ENCODE measurements around the gene CLEC18A.
A peak's percentile ranks its signal among the peaks of the same experiment; 100 is the strongest.

CLEC18A gene

GRCh38 chr16:69909760-69910159, 41.4 kb upstream of the CLEC18A start:
- no peak for DNase-seq (ENCODE audit: low read depth, low spot score)
- ChIA-PET CTCF (interaction anchor here (1.7 kb wide), 1 partner anchor 113 kb away, joined by 6 read pairs; no protein-coding TSS in a partner anchor), POLR2A (no interaction called here)
- no peak for TF ChIP-seq CTCF (IDR thresholded peaks at IDR 0.05; ENCODE audit: insufficient read depth, low read length, missing control alignments)
- H3K4me3 ChIP-seq (ENCODE audit: low read depth, low read length), result no peak overlapping the region

- no peak overlapping the region for H3K4me3 ChIP-seq (ENCODE audit: low read depth, low read length)
- DNase-seq (ENCODE audit: low read depth, low spot score), result no peak
- ChIA-PET CTCF (interaction anchor here (1.0 to 1.7 kb wide), 2 partner anchors 18 to 115 kb away, joined by 4 to 6 read pairs; no protein-coding TSS in a partner anchor), POLR2A (no interaction called here)
- no peak for TF ChIP-seq CTCF (IDR thresholded peaks at IDR 0.05; ENCODE audit: insufficient read depth, low read length, missing control alignments)
These were observed 40.2 kb upstream of the CLEC18A start for GRCh38 chr16:69910964-69911363.

- ChIA-PET CTCF (interaction anchor here (1.4 to 4.9 kb wide), 3 partner anchors 8 to 120 kb away, joined by 5 to 56 read pairs (median 6); no protein-coding TSS in a partner anchor), POLR2A (no interaction called here)
- no peak overlapping the region for H3K4me3 ChIP-seq (ENCODE audit: low read depth, low read length)
- no peak for TF ChIP-seq CTCF (IDR thresholded peaks at IDR 0.05; ENCODE audit: insufficient read depth, low read length, missing control alignments)
- DNase-seq (ENCODE audit: low read depth, low spot score), result no peak
These were observed 34.7 kb upstream of the CLEC18A start for GRCh38 chr16:69916462-69916861.

GRCh38 chr16:69917311-69917710, 33.8 kb upstream of the CLEC18A start:
- DNase-seq (ENCODE audit: low read depth, low spot score), result no peak
- CTCF ChIA-PET, result interaction anchor here (0.8 to 4.9 kb wide), 3 partner anchors 9 to 13 kb away, joined by 4 to 56 read pairs (median 6); no protein-coding TSS in a partner anchor
- POLR2A ChIA-PET, result no interaction called here

GRCh38 chr16:69917739-69918138, 33.4 kb upstream of the CLEC18A start:
- peak overlapping the region; percentile 44 for H3K4me3 ChIP-seq (ENCODE audit: low read depth, low read length)
- ChIA-PET CTCF (interaction anchor here (0.8 to 4.9 kb wide), 4 partner anchors 9 to 14 kb away, joined by 4 to 56 read pairs (median 6); no protein-coding TSS in a partner anchor), POLR2A (no interaction called here)
- no peak for TF ChIP-seq CTCF (IDR thresholded peaks at IDR 0.05; ENCODE audit: insufficient read depth, low read length, missing control alignments)
- peak; percentile 91 for DNase-seq (ENCODE audit: low read depth, low spot score)

More at GRCh38 chr16:69917311-69917710, 33.8 kb upstream of the CLEC18A start:
- H3K4me3 ChIP-seq (ENCODE audit: low read depth, low read length), result no peak overlapping the region; the same call in 1 of the 2 replicates
- TF ChIP-seq CTCF (IDR thresholded peaks at IDR 0.05; ENCODE audit: insufficient read depth, low read length, missing control alignments), result no peak

GRCh38 chr16:69918241-69918640, 32.9 kb upstream of the CLEC18A start:
- no peak for DNase-seq (ENCODE audit: low read depth, low spot score)
- ChIA-PET CTCF (interaction anchor here (1.5 to 4.9 kb wide), 3 partner anchors 10 to 13 kb away, joined by 6 to 56 read pairs (median 6); no protein-coding TSS in a partner anchor), POLR2A (no interaction called here)
- peak overlapping the region; percentile 44 for H3K4me3 ChIP-seq (ENCODE audit: low read depth, low read length)
- no peak for TF ChIP-seq CTCF (IDR thresholded peaks at IDR 0.05; ENCODE audit: insufficient read depth, low read length, missing control alignments)
